Measurements from ENCODE around the gene CMTM1. TPM values are rescaled to one million over a fixed set of nuclear protein-coding genes. Genes with fewer than 3 reads are reported as not detected.
A peak's percentile ranks its signal among the peaks of the same experiment; 100 is the strongest.

CMTM1 gene
- total RNA-seq, 1 donor from 2014 or later, result 8.4 TPM

DNA sequence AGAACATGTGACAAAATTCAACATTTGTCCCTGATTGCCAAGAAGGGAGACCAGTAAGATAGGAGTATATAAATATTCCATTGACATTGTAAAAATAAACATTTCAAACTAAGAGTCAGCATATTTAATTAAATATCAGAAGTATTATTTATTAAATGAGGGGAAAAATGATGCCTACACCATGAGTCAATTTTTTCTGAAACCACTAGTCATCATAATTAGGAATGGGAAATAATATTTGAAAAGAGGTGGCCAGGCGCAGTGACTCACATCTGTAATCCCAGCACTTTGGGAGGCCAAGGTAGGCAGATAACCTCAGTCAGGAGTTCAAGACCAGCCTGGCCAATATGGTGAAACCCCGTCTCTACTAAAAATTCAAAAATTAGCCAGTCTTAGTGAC is 2.1 kb downstream of the CMTM1 start:
- H3K27ac ChIP-seq, result no peak overlapping the region
- ATAC-seq, result no peak
- H3K4me3 ChIP-seq, result no peak overlapping the region
- H3K27me3 ChIP-seq, result no peaks in the 10 kb centered on the region
- H3K4me1 ChIP-seq, result no peaks in the 10 kb centered on the region
- TF ChIP-seq, protein P1, sequence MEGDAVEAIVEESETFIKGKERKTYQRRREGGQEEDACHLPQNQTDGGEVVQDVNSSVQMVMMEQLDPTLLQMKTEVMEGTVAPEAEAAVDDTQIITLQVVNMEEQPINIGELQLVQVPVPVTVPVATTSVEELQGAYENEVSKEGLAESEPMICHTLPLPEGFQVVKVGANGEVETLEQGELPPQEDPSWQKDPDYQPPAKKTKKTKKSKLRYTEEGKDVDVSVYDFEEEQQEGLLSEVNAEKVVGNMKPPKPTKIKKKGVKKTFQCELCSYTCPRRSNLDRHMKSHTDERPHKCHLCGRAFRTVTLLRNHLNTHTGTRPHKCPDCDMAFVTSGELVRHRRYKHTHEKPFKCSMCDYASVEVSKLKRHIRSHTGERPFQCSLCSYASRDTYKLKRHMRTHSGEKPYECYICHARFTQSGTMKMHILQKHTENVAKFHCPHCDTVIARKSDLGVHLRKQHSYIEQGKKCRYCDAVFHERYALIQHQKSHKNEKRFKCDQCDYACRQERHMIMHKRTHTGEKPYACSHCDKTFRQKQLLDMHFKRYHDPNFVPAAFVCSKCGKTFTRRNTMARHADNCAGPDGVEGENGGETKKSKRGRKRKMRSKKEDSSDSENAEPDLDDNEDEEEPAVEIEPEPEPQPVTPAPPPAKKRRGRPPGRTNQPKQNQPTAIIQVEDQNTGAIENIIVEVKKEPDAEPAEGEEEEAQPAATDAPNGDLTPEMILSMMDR (IDR thresholded peaks at IDR 0.05), result no peak
- H3K36me3 ChIP-seq, result peaks cover 35% of the 10 kb centered on the region
- no peaks in the 10 kb centered on the region for H3K9me3 ChIP-seq
- intact Hi-C loops (cut with DNase I), result no loop called here
- DNase-seq, result no peak

DNA sequence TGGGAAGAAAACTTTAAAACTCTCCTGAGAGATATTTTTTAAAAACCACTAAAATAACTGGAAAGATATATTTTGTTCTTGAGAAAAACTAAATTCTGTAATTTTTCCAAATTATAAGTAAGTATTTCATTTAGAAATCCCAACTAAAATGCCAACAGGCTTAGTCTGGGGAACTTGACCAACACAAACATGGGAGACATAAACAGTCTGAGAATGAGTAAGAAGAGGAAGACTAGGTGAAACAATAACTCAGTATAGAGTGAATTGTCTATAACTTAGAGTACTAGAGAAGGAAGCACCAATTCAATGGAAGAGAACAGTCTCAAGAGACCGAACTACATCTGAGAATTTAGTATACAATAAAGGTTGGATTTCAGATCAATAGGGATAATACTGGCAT is 2.9 kb downstream of the CMTM1 start:
- peaks cover 31% of the 10 kb centered on the region for H3K36me3 ChIP-seq
- H3K27ac ChIP-seq, result no peak overlapping the region
- DNase-seq, result no peak
- TF ChIP-seq, protein P1 (IDR thresholded peaks at IDR 0.05), result no peak
- H3K27me3 ChIP-seq, result no peaks in the 10 kb centered on the region
- no peak overlapping the region for H3K4me3 ChIP-seq
- H3K4me1 ChIP-seq, result no peaks in the 10 kb centered on the region
- no peaks in the 10 kb centered on the region for H3K9me3 ChIP-seq
- intact Hi-C loops (cut with DNase I), result no loop called here
- ATAC-seq, result no peak

DNA sequence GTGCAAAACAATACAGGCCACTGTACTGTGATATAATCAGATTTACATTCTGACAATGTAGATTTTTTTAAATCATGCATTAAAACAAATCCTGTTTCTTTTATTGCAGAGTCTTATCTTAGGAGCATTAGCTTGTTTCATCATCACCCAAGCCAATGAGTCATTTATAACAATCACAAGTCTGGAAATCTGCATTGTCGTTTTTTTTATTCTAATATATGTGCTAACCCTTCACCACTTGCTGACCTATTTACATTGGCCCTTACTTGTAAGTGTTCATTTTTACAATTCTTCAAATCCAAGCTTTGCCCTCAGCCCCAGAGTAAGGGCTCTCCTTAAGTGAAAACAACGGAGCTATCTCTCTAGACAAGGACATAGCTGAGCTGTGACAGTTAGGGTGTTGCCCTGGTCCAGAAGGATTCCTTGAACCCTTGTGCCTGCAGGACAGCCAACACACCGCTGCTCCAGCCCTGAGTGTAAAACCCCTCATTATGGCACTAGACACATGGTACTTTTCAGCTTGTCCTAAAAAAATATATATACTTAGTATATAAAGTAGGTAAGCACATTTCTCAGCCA is 3.7 kb downstream of the CMTM1 start:
- Histone ChIP-seq H3K27ac (no peak overlapping the region), H3K9me3 (no peaks in the 10 kb centered on the region), H3K27me3 (no peaks in the 10 kb centered on the region), H3K4me3 (no peak overlapping the region), H3K4me1 (no peaks in the 10 kb centered on the region), H3K36me3 (peaks cover 24% of the 10 kb centered on the region)
- TF ChIP-seq, protein P1 (IDR thresholded peaks at IDR 0.05), result no peak
- DNase-seq (no peak), ATAC-seq (peak; percentile 63)
- intact Hi-C loops (cut with DNase I), result no loop called here

DNA sequence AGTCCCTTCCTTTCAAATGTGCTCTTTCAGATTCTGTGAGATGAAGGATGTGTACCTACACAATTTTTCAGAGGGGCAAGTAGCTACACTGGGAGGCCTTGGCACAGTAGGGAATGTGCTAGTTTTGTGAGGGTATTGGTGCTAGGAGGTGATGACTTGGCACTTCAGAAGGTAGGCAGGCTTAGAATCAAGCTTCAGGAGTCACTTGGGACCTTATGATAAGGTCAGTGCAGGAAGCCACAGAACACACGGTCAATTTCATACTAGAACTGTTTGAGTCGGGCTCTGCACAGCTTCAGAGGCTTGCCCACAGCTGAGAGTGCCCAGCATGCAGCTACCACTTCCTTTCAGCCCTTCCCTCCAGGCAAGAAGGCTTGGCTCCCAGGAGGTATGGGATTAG is 6.1 kb downstream of the CMTM1 start:
- Histone ChIP-seq H3K4me1 (no peaks in the 10 kb centered on the region), H3K27ac (no peak overlapping the region), H3K36me3 (peaks cover under 1% of the 10 kb centered on the region), H3K9me3 (no peaks in the 10 kb centered on the region), H3K4me3 (no peak overlapping the region), H3K27me3 (no peaks in the 10 kb centered on the region)
- peak; percentile 11 for ATAC-seq
- no peak for DNase-seq
- TF ChIP-seq, protein P1 (IDR thresholded peaks at IDR 0.05), result no peak
- intact Hi-C loops (cut with DNase I), result no loop called here

DNA sequence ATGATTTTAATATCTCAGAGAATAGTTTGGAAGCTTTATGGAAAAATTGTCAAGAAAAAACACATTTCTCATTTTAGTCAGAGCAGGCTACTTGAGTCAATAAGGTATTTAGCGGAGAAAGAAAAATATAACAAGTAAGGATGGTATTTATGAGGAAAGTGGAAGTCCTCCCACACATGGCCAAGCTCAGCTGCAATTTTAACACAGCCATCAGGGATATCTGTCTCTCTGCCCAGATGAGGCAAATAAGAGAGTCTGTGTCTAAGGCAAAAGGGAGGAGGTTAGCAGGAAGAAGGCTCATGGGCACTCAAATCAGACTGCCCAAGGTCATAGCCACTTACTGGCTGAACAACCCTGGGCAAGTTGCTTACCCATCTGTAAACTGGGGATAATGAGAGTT is 7.8 kb downstream of the CMTM1 start:
- no peak overlapping the region for H3K4me3 ChIP-seq
- H3K36me3 ChIP-seq, result no peaks in the 10 kb centered on the region
- no peaks in the 10 kb centered on the region for H3K27me3 ChIP-seq
- intact Hi-C loops (cut with DNase I), result no loop called here
- peak; percentile 22 for ATAC-seq
- no peak overlapping the region for H3K27ac ChIP-seq
- TF ChIP-seq, protein P1 (IDR thresholded peaks at IDR 0.05), result no peak
- H3K4me1 ChIP-seq, result peaks cover 6% of the 10 kb centered on the region
- no peaks in the 10 kb centered on the region for H3K9me3 ChIP-seq
- no peak for DNase-seq

DNA sequence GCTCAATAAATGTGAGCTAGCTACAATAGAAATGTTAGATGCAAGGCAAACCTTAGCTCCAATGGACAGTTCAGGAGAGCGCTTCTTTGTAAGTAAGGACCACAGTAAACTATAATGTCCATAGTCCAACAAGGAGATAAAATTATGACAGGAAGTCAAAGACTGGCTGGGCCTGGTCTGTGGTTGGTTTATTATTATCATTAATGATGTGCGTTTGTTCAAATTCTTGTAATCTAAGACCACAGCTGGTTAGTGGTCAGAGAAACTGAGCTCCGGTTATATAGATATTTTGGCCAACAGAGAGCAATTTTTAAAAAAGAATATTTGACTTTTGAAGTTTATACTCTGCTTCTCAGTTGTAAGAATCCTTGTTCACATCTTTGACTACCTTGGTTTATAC is 8.3 kb downstream of the CMTM1 start:
- Histone ChIP-seq H3K4me1 (peaks cover 10% of the 10 kb centered on the region), H3K27me3 (no peaks in the 10 kb centered on the region), H3K27ac (no peak overlapping the region), H3K36me3 (no peaks in the 10 kb centered on the region), H3K9me3 (no peaks in the 10 kb centered on the region), H3K4me3 (no peak overlapping the region)
- TF ChIP-seq, protein P1 (IDR thresholded peaks at IDR 0.05), result no peak
- intact Hi-C loops (cut with DNase I), result no loop called here
- ATAC-seq (no peak), DNase-seq (no peak)

All from upper lobe of right lung (tissue), 1 donor.